Activated T-cell treated with anti-CD3 and anti-CD28 coated beads, Interleukin-2, amount 50 U/mL, for 24 hours (primary cell): ENCODE measurements around the gene DNAH10.

ENCODE experiments used
- DNase-seq: peaks from one replicate; pipeline ENCODE4 v3.0.0-alpha.2; 2020
- H3K27ac Mint-ChIP-seq: 2 replicates; pipeline ENCODE4 v1.8.0; 2020; ENCODE audit warnings: mild to moderate bottlenecking, mixed read lengths
- H3K27me3 Mint-ChIP-seq: 2 replicates; pipeline ENCODE4 v1.8.0; 2020; ENCODE audit warnings: mixed read lengths
- H3K36me3 Mint-ChIP-seq: 2 replicates; pipeline ENCODE4 v1.8.0; 2020; ENCODE audit warnings: low read depth, mixed read lengths
- H3K4me1 Mint-ChIP-seq: 2 replicates; pipeline ENCODE4 v1.8.0; 2020; ENCODE audit warnings: low read depth, mixed read lengths
- H3K4me3 Mint-ChIP-seq: 2 replicates; pipeline ENCODE4 v1.8.0; 2020; ENCODE audit warnings: mild to moderate bottlenecking, moderate library complexity, mixed read lengths
- H3K9me3 Mint-ChIP-seq: 2 replicates; pipeline ENCODE4 v1.8.0; 2020; ENCODE audit warnings: mixed read lengths

The DNAH10 gene

GRCh38 chr12:123732251-123732650 lies 29.9 kb upstream of the DNAH10 start:
- DNase-seq: no peak
- Mint-ChIP-seq H3K27ac (peak overlapping the region; percentile 90), H3K4me1 (peaks cover 56% of the 10 kb centered on the region)

GRCh38 chr12:123733229-123733628 lies 28.9 kb upstream of the DNAH10 start:
- H3K36me3 Mint-ChIP-seq: peaks cover 95% of the 10 kb centered on the region
- DNase-seq: no peak

More at GRCh38 chr12:123732251-123732650, 29.9 kb upstream of the DNAH10 start:
- no peak overlapping the region for H3K4me3 Mint-ChIP-seq
- H3K27me3 Mint-ChIP-seq: no peaks in the 10 kb centered on the region
- H3K36me3 Mint-ChIP-seq: peaks cover 95% of the 10 kb centered on the region
- no peaks in the 10 kb centered on the region for H3K9me3 Mint-ChIP-seq

GRCh38 chr12:123734268-123734667 lies 27.8 kb upstream of the DNAH10 start:
- H3K4me3 Mint-ChIP-seq: no peak overlapping the region
- peaks cover 47% of the 10 kb centered on the region for H3K4me1 Mint-ChIP-seq
- peaks cover 95% of the 10 kb centered on the region for H3K36me3 Mint-ChIP-seq
- no peaks in the 10 kb centered on the region for H3K27me3 Mint-ChIP-seq
- DNase-seq: no peak
- H3K9me3 Mint-ChIP-seq: no peaks in the 10 kb centered on the region
- H3K27ac Mint-ChIP-seq: peak overlapping the region; percentile 68

More at GRCh38 chr12:123733229-123733628, 28.9 kb upstream of the DNAH10 start:
- H3K27ac Mint-ChIP-seq: peak overlapping the region; percentile 90
- peak overlapping the region; percentile 9 for H3K4me3 Mint-ChIP-seq
- peaks cover 53% of the 10 kb centered on the region for H3K4me1 Mint-ChIP-seq
- H3K9me3 Mint-ChIP-seq: no peaks in the 10 kb centered on the region
- H3K27me3 Mint-ChIP-seq: no peaks in the 10 kb centered on the region

GRCh38 chr12:123741937-123742572 lies 20.0 kb upstream of the DNAH10 start:
- H3K27ac Mint-ChIP-seq: peak overlapping the region; percentile 75
- DNase-seq: no peak
- H3K4me3 Mint-ChIP-seq: peak overlapping the region; percentile 25
- no peaks in the 10 kb centered on the region for H3K9me3 Mint-ChIP-seq
- no peaks in the 10 kb centered on the region for H3K27me3 Mint-ChIP-seq
- H3K36me3 Mint-ChIP-seq: peaks cover 91% of the 10 kb centered on the region
- H3K4me1 Mint-ChIP-seq: peaks cover 42% of the 10 kb centered on the region

- Mint-ChIP-seq H3K27ac (peak overlapping the region; percentile 77), H3K9me3 (no peaks in the 10 kb centered on the region), H3K36me3 (peaks cover 92% of the 10 kb centered on the region), H3K4me3 (no peak overlapping the region), H3K4me1 (peaks cover 42% of the 10 kb centered on the region), H3K27me3 (no peaks in the 10 kb centered on the region)
- DNase-seq: no peak
These were observed 19.1 kb upstream of the DNAH10 start for GRCh38 chr12:123743002-123743401.

GRCh38 chr12:123744836-123745235 lies 17.3 kb upstream of the DNAH10 start:
- Mint-ChIP-seq H3K9me3 (no peaks in the 10 kb centered on the region), H3K4me1 (peaks cover 39% of the 10 kb centered on the region), H3K27ac (peak overlapping the region; percentile 55), H3K27me3 (no peaks in the 10 kb centered on the region), H3K36me3 (peaks cover 92% of the 10 kb centered on the region), H3K4me3 (no peak overlapping the region)
- DNase-seq: no peak

GRCh38 chr12:123747309-123747708 lies 14.8 kb upstream of the DNAH10 start:
- no peak for DNase-seq
- H3K27ac Mint-ChIP-seq: peak overlapping the region; percentile 60
- H3K4me3 Mint-ChIP-seq: no peak overlapping the region
- H3K27me3 Mint-ChIP-seq: no peaks in the 10 kb centered on the region
- no peaks in the 10 kb centered on the region for H3K9me3 Mint-ChIP-seq
- peaks cover 30% of the 10 kb centered on the region for H3K4me1 Mint-ChIP-seq
- peaks cover 93% of the 10 kb centered on the region for H3K36me3 Mint-ChIP-seq

GRCh38 chr12:123748161-123748560 lies 13.9 kb upstream of the DNAH10 start:
- peaks cover 25% of the 10 kb centered on the region for H3K4me1 Mint-ChIP-seq

GRCh38 chr12:123748661-123749060 lies 13.4 kb upstream of the DNAH10 start:
- Mint-ChIP-seq H3K27me3 (no peaks in the 10 kb centered on the region), H3K36me3 (peaks cover 92% of the 10 kb centered on the region), H3K4me1 (peaks cover 22% of the 10 kb centered on the region), H3K27ac (no peak overlapping the region), H3K9me3 (no peaks in the 10 kb centered on the region), H3K4me3 (no peak overlapping the region)
- DNase-seq: no peak

More at GRCh38 chr12:123748161-123748560, 13.9 kb upstream of the DNAH10 start:
- no peaks in the 10 kb centered on the region for H3K9me3 Mint-ChIP-seq
- H3K36me3 Mint-ChIP-seq: peaks cover 92% of the 10 kb centered on the region
- H3K4me3 Mint-ChIP-seq: no peak overlapping the region
- H3K27me3 Mint-ChIP-seq: no peaks in the 10 kb centered on the region
- no peak for DNase-seq
- peak overlapping the region; percentile 34 for H3K27ac Mint-ChIP-seq

- H3K4me1 Mint-ChIP-seq: peaks cover 22% of the 10 kb centered on the region
- H3K36me3 Mint-ChIP-seq: peaks cover 92% of the 10 kb centered on the region
- DNase-seq: no peak
- H3K27ac Mint-ChIP-seq: no peak overlapping the region
- no peaks in the 10 kb centered on the region for H3K27me3 Mint-ChIP-seq
- no peak overlapping the region for H3K4me3 Mint-ChIP-seq
- H3K9me3 Mint-ChIP-seq: no peaks in the 10 kb centered on the region
These were observed 12.7 kb upstream of the DNAH10 start for GRCh38 chr12:123749355-123749754.

GRCh38 chr12:123750159-123750656 lies 11.9 kb upstream of the DNAH10 start:
- Mint-ChIP-seq H3K4me1 (peaks cover 20% of the 10 kb centered on the region), H3K27ac (peak overlapping the region; percentile 1), H3K9me3 (no peaks in the 10 kb centered on the region), H3K4me3 (no peak overlapping the region), H3K27me3 (no peaks in the 10 kb centered on the region), H3K36me3 (peaks cover 92% of the 10 kb centered on the region)
- no peak for DNase-seq

- Mint-ChIP-seq H3K36me3 (peaks cover 92% of the 10 kb centered on the region), H3K27ac (peak overlapping the region; percentile 44), H3K9me3 (no peaks in the 10 kb centered on the region), H3K27me3 (no peaks in the 10 kb centered on the region), H3K4me1 (peaks cover 12% of the 10 kb centered on the region), H3K4me3 (no peak overlapping the region)
- no peak for DNase-seq
These were observed 10.1 kb upstream of the DNAH10 start for GRCh38 chr12:123752046-123752445.

- no peak for DNase-seq
- Mint-ChIP-seq H3K36me3 (peaks cover 91% of the 10 kb centered on the region), H3K4me3 (no peak overlapping the region), H3K27me3 (no peaks in the 10 kb centered on the region), H3K9me3 (no peaks in the 10 kb centered on the region), H3K27ac (peak overlapping the region; percentile 20), H3K4me1 (peaks cover 8% of the 10 kb centered on the region)
These were observed 7.9 kb upstream of the DNAH10 start for GRCh38 chr12:123754041-123754772.

GRCh38 chr12:123757561-123757960 lies 4.5 kb upstream of the DNAH10 start:
- no peak for DNase-seq
- H3K4me3 Mint-ChIP-seq: no peak overlapping the region
- peaks cover 15% of the 10 kb centered on the region for H3K4me1 Mint-ChIP-seq
- no peak overlapping the region for H3K27ac Mint-ChIP-seq
- H3K9me3 Mint-ChIP-seq: no peaks in the 10 kb centered on the region
- no peaks in the 10 kb centered on the region for H3K27me3 Mint-ChIP-seq
- H3K36me3 Mint-ChIP-seq: peaks cover 77% of the 10 kb centered on the region
